ENCODE results near the gene ENHO. TPM values are rescaled to one million over a fixed set of nuclear protein-coding genes. Genes with fewer than 3 reads are reported as not detected.

Gene ENHO
- total and polyA plus RNA-seq, 2 of the 8 experiments (the other 6 are each of a cell fraction or from before 2014, with no cell fraction given), result 12.2 to 49.4 TPM

DNA sequence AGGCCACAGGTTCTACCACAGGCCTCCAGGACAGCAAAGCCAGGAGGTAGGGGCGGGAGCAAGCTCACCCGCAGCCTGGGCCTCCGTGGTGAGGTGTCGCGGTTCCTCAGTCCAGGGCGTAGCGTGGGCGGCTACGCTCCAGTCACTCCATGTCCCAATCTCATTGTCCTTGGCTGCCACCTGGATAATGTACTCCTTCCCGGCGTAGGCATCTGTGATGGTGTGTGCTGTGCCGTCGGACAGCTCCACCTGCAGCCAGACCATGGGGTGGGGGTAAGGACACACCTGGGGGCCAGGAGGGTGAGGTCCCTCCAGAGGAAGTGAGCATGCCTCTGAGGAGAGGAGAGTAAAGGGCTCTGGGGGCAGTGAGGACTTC, 29.8 kb upstream of the ENHO start:
- no peaks in the 10 kb centered on the region for H3K36me3 ChIP-seq (ENCODE audit: control insufficient read depth in 2 of 4, insufficient read depth in 4 of 4, low read length in 3 of 4)
- H4K5ac ChIP-seq (ENCODE audit: insufficient read length, low read depth, low read length), result no peak overlapping the region
- no peak overlapping the region for H3K18ac ChIP-seq (ENCODE audit: extremely low read depth, low read length)
- no peak overlapping the region for H2AK5ac ChIP-seq (ENCODE audit: low read depth, low read length)
- WGBS, 2 experiments (ENCODE audit: extremely low coverage in 1 of 2, insufficient coverage in 1 of 2, insufficient read length in 1 of 2, insufficient replicate concordance in 2 of 2, low coverage in 1 of 2, low lambda C conversion rate in 2 of 2, missing lambda C conversion rate in 1 of 2), result 91% methylated on average over 13 of the region's 13 CpGs; no CpG with 5 or more reads in 1 of the 2 experiments
- peak overlapping the region; percentile 61; the same call in 1 of the 2 replicates for H2BK15ac ChIP-seq (ENCODE audit: low read length)
- H3K9me3 ChIP-seq (ENCODE audit: insufficient read depth in 2 of 2, low read depth in 1 of 2, low read length in 1 of 2), result no peaks in the 10 kb centered on the region
- H3K14ac ChIP-seq (ENCODE audit: insufficient read length), result no peak overlapping the region
- peaks cover 0 to 8% (median 3%) of the 10 kb centered on the region in 4 experiments; a peak in 4 of 7 replicates for H3K27me3 ChIP-seq (replicated peaks in 1 of 4; ENCODE audit: control insufficient read depth in 3 of 4, extremely low read depth in 1 of 4, insufficient read depth in 3 of 4, low read length in 3 of 4)
- H2BK12ac ChIP-seq (ENCODE audit: low read depth, low read length), result no peak overlapping the region
- H3K27ac ChIP-seq (ENCODE audit: low read depth, low read length), result no peak overlapping the region
- H3K4me2 ChIP-seq (ENCODE audit: insufficient read depth in 1 of 2, low read depth in 2 of 2, low read length in 2 of 2), result no peak overlapping the region
- H3K4ac ChIP-seq (replicated peaks; ENCODE audit: insufficient read length, low read depth, low read length), result no peak overlapping the region
- peaks cover 5 to 13% (median 13%) of the 10 kb centered on the region in 4 experiments for H3K4me1 ChIP-seq (replicated peaks in 1 of 4; ENCODE audit: control insufficient read depth in 3 of 4, insufficient read depth in 4 of 4, low read length in 3 of 4)
- no peak overlapping the region for H3K4me3 ChIP-seq (ENCODE audit: extremely low read depth in 1 of 4, insufficient read depth in 2 of 4, low read depth in 3 of 4, low read length in 4 of 4)
- no peaks in the 10 kb centered on the region for H3K79me2 ChIP-seq (ENCODE audit: control insufficient read depth in 1 of 2, insufficient read depth in 2 of 2, low read length in 2 of 2)
- H4K8ac ChIP-seq (ENCODE audit: extremely low read depth, insufficient read depth, low read length), result no peak overlapping the region
- no peak overlapping the region for H2BK20ac ChIP-seq (ENCODE audit: low read length)
- H4K91ac ChIP-seq (replicated peaks; ENCODE audit: insufficient read length, low read length), result no peak overlapping the region
- no peak overlapping the region for H2BK120ac ChIP-seq (replicated peaks; ENCODE audit: low read depth, low read length)
- H3K23ac ChIP-seq (ENCODE audit: insufficient read length), result no peak overlapping the region
- ChIA-PET POLR2A (ENCODE audit: partially characterized antibody) (no interaction called here), CTCF (ENCODE audit: partially characterized antibody) (interaction anchor here (0.9 to 9.4 kb wide), 7 partner anchors 11 to 108 kb away, joined by 3 to 157 read pairs (median 4); no protein-coding TSS in a partner anchor)
- DNase-seq (ENCODE audit: low read depth in 1 of 2, low spot score in 2 of 2), result no peak
- H3K79me1 ChIP-seq (ENCODE audit: low read depth, low read length), result 0 out of 2 replicates have a peak, but pooled peaks cover 2% of the 10 kb centered on the region
- FAIRE-seq, result no peak
- H3K23me2 ChIP-seq (ENCODE audit: low read depth, low read length), result no peaks in the 10 kb centered on the region
- H2AFZ ChIP-seq (ENCODE audit: low read length), result no peak overlapping the region
- H3K56ac ChIP-seq (replicated peaks; ENCODE audit: insufficient read length, low read depth, low read length), result no peak overlapping the region
- no peaks in the 10 kb centered on the region for H4K20me1 ChIP-seq (replicated peaks in 1 of 2; ENCODE audit: control insufficient read depth in 1 of 2, insufficient read depth in 2 of 2, low read length in 2 of 2)
- no peak overlapping the region for H3K9ac ChIP-seq (replicated peaks in 1 of 4; ENCODE audit: extremely low read depth in 1 of 4, low read depth in 3 of 4, low read length in 3 of 4)
- H2BK5ac ChIP-seq (ENCODE audit: low read depth, low read length), result no peak overlapping the region
- TF ChIP-seq RNF2 (IDR thresholded peaks at IDR 0.05; ENCODE audit: borderline replicate concordance, low read depth, low read length, missing control alignments, poor library complexity, severe bottlenecking) (no peak), POLR2A (IDR thresholded peaks at IDR 0.05; ENCODE audit: control extremely low read depth in 1 of 2, low read depth in 2 of 2, low read length in 2 of 2) (no peak), JUN (IDR thresholded peaks at IDR 0.05; ENCODE audit: low read depth, low read length) (no peak), GABPA (IDR thresholded peaks at IDR 0.05; ENCODE audit: borderline replicate concordance, insufficient read depth, low read length) (no peak), TAF7 (optimal IDR thresholded peaks at IDR 0.05; ENCODE audit: borderline replicate concordance, low read depth, low read length) (no peak), RXRA (IDR thresholded peaks at IDR 0.05; ENCODE audit: insufficient read depth, low read depth, low read length) (no peak), CTBP2 (IDR thresholded peaks at IDR 0.05; ENCODE audit: borderline replicate concordance, insufficient read depth, insufficient read length, low read length) (no peak), CBX5 (IDR thresholded peaks at IDR 0.05; ENCODE audit: low read depth, low read length) (no peak)
- TF ChIP-seq, protein P1, sequence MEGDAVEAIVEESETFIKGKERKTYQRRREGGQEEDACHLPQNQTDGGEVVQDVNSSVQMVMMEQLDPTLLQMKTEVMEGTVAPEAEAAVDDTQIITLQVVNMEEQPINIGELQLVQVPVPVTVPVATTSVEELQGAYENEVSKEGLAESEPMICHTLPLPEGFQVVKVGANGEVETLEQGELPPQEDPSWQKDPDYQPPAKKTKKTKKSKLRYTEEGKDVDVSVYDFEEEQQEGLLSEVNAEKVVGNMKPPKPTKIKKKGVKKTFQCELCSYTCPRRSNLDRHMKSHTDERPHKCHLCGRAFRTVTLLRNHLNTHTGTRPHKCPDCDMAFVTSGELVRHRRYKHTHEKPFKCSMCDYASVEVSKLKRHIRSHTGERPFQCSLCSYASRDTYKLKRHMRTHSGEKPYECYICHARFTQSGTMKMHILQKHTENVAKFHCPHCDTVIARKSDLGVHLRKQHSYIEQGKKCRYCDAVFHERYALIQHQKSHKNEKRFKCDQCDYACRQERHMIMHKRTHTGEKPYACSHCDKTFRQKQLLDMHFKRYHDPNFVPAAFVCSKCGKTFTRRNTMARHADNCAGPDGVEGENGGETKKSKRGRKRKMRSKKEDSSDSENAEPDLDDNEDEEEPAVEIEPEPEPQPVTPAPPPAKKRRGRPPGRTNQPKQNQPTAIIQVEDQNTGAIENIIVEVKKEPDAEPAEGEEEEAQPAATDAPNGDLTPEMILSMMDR (IDR thresholded peaks at IDR 0.05; ENCODE audit: control extremely low read depth in 1 of 3, insufficient read depth in 1 of 3, low read depth in 1 of 3, low read length in 3 of 3), result no peak
- TF ChIP-seq, protein P2, sequence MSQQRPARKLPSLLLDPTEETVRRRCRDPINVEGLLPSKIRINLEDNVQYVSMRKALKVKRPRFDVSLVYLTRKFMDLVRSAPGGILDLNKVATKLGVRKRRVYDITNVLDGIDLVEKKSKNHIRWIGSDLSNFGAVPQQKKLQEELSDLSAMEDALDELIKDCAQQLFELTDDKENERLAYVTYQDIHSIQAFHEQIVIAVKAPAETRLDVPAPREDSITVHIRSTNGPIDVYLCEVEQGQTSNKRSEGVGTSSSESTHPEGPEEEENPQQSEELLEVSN (IDR thresholded peaks at IDR 0.05), result no peak
